ENCODE data around the gene RABL2A. TPM values are rescaled to one million over a fixed set of nuclear protein-coding genes. Genes with fewer than 3 reads are reported as not detected.
"Not testable (repeated sequence)": the region's sequence is repeated elsewhere in the genome, so short reads cannot be mapped to it uniquely, and the experiment has no call there.

The RABL2A gene
- total RNA-seq, 1 experiment from 2014 or later: 11.4 TPM

DNA sequence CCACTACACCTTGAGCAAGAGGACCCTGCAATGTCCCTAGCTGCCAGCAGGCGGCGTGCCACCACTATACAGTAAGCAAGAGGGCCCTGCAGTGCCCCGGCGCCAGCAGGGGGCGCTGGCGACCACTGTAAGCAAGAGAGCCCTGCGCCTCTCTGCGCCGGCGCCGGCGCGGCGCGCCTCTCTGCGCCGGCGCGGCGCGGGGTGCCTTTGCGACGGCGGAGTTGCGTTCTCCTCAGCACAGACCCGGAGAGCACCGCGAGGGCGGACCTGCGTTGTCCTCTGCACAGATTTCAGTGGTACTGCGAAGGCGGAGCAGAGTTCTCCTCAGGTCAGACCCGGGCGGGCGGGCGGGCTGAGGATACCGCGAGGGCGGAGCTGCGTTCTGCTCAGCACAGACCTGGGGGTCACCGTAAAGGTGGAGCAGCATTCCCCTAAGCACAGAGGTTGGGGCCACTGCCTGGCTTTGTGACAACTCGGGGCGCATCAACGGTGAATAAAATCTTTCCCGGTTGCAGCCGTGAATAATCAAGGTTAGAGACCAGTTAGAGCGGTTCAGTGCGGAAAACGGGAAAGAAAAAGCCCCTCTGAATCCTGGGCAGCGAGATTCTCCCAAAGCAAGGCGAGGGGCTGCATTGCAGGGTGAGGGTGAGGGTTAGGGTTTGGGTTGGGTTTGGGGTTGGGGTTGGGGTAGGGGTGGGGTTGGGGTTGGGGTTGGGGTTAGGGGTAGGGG is 24.9 kb upstream of the RABL2A start:
- H3K27me3 Mint-ChIP-seq (ENCODE audit: low read depth); H3K9ac ChIP-seq (ENCODE audit: extremely low read depth, insufficient read length, low read length); H3K56ac ChIP-seq (ENCODE audit: insufficient read length, low read depth, low read length); H3K23ac ChIP-seq (ENCODE audit: insufficient read length, low read depth, low read length); H3K4ac ChIP-seq (ENCODE audit: low read depth, low read length); H4K5ac ChIP-seq (ENCODE audit: insufficient read length, low read depth, low read length); H2BK20ac ChIP-seq (ENCODE audit: low read depth, low read length, poor library complexity, severe bottlenecking); H4K20me1 ChIP-seq (ENCODE audit: control insufficient read depth, insufficient read depth, insufficient read length); H3K14ac ChIP-seq (ENCODE audit: insufficient read depth, low read length); H2BK12ac ChIP-seq (ENCODE audit: insufficient read length, low read depth, low read length); H3K79me2 ChIP-seq (ENCODE audit: insufficient read depth, low read length); H3K4me1 ChIP-seq (ENCODE audit: insufficient read depth, low read length); H3K36me3 Mint-ChIP-seq (ENCODE audit: insufficient read depth in 1 of 3, low read depth in 3 of 3); H3K18ac ChIP-seq (ENCODE audit: insufficient read length, low read depth, low read length); H3T11ph ChIP-seq (ENCODE audit: low read length); H2AK5ac ChIP-seq (ENCODE audit: insufficient read length, low read length); H3K27ac Mint-ChIP-seq; H3K4me2 ChIP-seq (ENCODE audit: insufficient read depth, insufficient read length, low read length); H3K27ac ChIP-seq (ENCODE audit: insufficient read length, low read depth, low read length); H4K8ac ChIP-seq (replicated peaks; ENCODE audit: insufficient read length, low read depth, low read length); H3K27me3 ChIP-seq (ENCODE audit: insufficient read depth, low read length); H4K91ac ChIP-seq (ENCODE audit: insufficient read length, low read depth, low read length); H2AFZ ChIP-seq (ENCODE audit: low read length); H3K4me3 Mint-ChIP-seq; H3K9me3 ChIP-seq (ENCODE audit: control insufficient read depth, low read depth, low read length); H2BK120ac ChIP-seq (ENCODE audit: low read depth, low read length, poor library complexity, severe bottlenecking); H2BK15ac ChIP-seq (ENCODE audit: low read depth, low read length); H3K4me1 Mint-ChIP-seq; H3K79me1 ChIP-seq (ENCODE audit: insufficient read depth, low read depth, low read length, poor library complexity, severe bottlenecking); H3K23me2 ChIP-seq (ENCODE audit: insufficient read length, low read depth, low read length, poor library complexity, severe bottlenecking); H2BK5ac ChIP-seq (ENCODE audit: insufficient read length, low read length): not testable (repeated sequence)
- no CpG with 5 or more reads among the region's 51 CpGs for WGBS (ENCODE audit: extremely low coverage, insufficient read length, low lambda C conversion rate)
- DNase-seq: peak; percentile 33
- peaks cover 7 to 14% of the 10 kb centered on the region in 2 experiments for H3K9me3 Mint-ChIP-seq
- TF ChIP-seq, protein P1, sequence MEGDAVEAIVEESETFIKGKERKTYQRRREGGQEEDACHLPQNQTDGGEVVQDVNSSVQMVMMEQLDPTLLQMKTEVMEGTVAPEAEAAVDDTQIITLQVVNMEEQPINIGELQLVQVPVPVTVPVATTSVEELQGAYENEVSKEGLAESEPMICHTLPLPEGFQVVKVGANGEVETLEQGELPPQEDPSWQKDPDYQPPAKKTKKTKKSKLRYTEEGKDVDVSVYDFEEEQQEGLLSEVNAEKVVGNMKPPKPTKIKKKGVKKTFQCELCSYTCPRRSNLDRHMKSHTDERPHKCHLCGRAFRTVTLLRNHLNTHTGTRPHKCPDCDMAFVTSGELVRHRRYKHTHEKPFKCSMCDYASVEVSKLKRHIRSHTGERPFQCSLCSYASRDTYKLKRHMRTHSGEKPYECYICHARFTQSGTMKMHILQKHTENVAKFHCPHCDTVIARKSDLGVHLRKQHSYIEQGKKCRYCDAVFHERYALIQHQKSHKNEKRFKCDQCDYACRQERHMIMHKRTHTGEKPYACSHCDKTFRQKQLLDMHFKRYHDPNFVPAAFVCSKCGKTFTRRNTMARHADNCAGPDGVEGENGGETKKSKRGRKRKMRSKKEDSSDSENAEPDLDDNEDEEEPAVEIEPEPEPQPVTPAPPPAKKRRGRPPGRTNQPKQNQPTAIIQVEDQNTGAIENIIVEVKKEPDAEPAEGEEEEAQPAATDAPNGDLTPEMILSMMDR (conservative IDR thresholded peaks at IDR 0.05): peak; percentile 49

All from H9 (cell line).